ENCODE results near the gene TRAPPC14. TPM values are rescaled to one million over a fixed set of nuclear protein-coding genes. Genes with fewer than 3 reads are reported as not detected.

TRAPPC14 gene
- polyA plus RNA-seq, 1 experiment = 3.5 TPM

- DNase-seq (ENCODE audit: low read depth, low spot score) = no peak
- TF ChIP-seq, protein P1, sequence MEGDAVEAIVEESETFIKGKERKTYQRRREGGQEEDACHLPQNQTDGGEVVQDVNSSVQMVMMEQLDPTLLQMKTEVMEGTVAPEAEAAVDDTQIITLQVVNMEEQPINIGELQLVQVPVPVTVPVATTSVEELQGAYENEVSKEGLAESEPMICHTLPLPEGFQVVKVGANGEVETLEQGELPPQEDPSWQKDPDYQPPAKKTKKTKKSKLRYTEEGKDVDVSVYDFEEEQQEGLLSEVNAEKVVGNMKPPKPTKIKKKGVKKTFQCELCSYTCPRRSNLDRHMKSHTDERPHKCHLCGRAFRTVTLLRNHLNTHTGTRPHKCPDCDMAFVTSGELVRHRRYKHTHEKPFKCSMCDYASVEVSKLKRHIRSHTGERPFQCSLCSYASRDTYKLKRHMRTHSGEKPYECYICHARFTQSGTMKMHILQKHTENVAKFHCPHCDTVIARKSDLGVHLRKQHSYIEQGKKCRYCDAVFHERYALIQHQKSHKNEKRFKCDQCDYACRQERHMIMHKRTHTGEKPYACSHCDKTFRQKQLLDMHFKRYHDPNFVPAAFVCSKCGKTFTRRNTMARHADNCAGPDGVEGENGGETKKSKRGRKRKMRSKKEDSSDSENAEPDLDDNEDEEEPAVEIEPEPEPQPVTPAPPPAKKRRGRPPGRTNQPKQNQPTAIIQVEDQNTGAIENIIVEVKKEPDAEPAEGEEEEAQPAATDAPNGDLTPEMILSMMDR (IDR thresholded peaks at IDR 0.05; ENCODE audit: low read depth, low read length) = no peak
- POLR2A ChIA-PET = no interaction called here
- no peak overlapping the region for H3K4me3 ChIP-seq (ENCODE audit: low read depth, low read length)
- no peak overlapping the region for H3K27ac ChIP-seq (ENCODE audit: low read depth, low read length)
- no peaks in the 10 kb centered on the region for H3K9me3 ChIP-seq (ENCODE audit: control insufficient read depth, insufficient read depth, low read length)
- H3K27me3 ChIP-seq (ENCODE audit: control insufficient read depth, insufficient read depth, low read length) = no peaks in the 10 kb centered on the region
- CTCF ChIA-PET = interaction anchor here (0.6 to 1.7 kb wide), 3 partner anchors 10 to 283 kb away, joined by 3 to 10 read pairs (median 4); no protein-coding TSS in a partner anchor
These were observed 34.0 kb downstream of the TRAPPC14 start for GRCh38 chr7:100124301-100125230.

DNA sequence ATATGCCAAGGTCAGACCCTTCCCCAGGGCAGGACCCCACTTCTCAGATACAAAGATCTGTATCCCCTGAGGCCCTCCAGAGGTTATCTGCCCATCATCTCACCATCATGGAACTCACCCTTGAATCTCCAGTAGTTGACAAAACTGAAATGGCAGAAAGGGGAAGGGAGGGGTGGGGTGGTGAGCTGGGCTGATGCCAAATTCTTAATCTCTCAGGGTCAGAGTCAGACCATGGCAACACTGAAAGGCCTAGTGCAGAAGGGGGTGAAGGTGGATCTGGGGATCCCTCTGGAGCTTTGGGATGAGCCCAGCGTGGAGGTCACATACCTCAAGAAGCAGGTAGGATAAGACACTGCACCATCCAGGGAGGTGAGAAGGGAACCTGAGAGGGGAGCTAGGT is 36.0 kb downstream of the TRAPPC14 start:
- no peaks in the 10 kb centered on the region for H3K9me3 ChIP-seq (ENCODE audit: control insufficient read depth, insufficient read depth, low read length)
- ChIA-PET CTCF (interaction anchor here (1.2 kb wide), 1 partner anchor 9 kb away, joined by 4 read pairs; no protein-coding TSS in a partner anchor), POLR2A (interaction anchor here (0.5 kb wide), 1 partner anchor 12 kb away, joined by 3 read pairs; no protein-coding TSS in a partner anchor)
- TF ChIP-seq, protein P1 (IDR thresholded peaks at IDR 0.05; ENCODE audit: low read depth, low read length) = no peak
- H3K4me3 ChIP-seq (ENCODE audit: low read depth, low read length) = no peak overlapping the region
- no peak overlapping the region for H3K27ac ChIP-seq (ENCODE audit: low read depth, low read length)
- DNase-seq (ENCODE audit: low read depth, low spot score) = no peak
- H3K27me3 ChIP-seq (ENCODE audit: control insufficient read depth, insufficient read depth, low read length) = no peaks in the 10 kb centered on the region

DNA sequence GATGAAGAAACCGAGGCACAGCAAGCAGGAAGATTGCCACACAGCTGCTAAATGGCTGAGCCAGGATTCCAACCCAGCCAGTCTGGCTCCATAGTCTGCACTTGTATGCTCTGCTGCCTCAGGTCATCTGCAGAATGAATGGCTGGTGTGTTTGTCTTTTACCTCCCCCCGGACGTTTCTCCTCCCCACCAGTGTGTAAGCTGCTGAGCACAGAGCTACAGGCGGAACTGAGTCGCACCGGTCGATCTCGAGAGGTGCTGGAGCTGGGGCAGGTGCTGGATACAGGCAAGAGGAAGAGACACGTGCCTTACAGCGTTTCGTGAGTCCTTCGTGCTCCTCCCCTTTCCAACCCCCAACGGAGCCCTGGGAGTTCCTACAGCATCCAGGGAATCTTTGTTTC is 36.5 kb downstream of the TRAPPC14 start:
- Histone ChIP-seq H3K4me3 (ENCODE audit: low read depth, low read length) (no peak overlapping the region), H3K9me3 (ENCODE audit: control insufficient read depth, insufficient read depth, low read length) (no peaks in the 10 kb centered on the region), H3K27me3 (ENCODE audit: control insufficient read depth, insufficient read depth, low read length) (no peaks in the 10 kb centered on the region), H3K27ac (ENCODE audit: low read depth, low read length) (no peak overlapping the region)
- ChIA-PET CTCF (interaction anchor here (1.2 to 2.2 kb wide), 2 partner anchors 8 to 9 kb away, joined by 4 to 11 read pairs; no protein-coding TSS in a partner anchor), POLR2A (no interaction called here)
- TF ChIP-seq, protein P1 (IDR thresholded peaks at IDR 0.05; ENCODE audit: low read depth, low read length) = no peak
- DNase-seq (ENCODE audit: low read depth, low spot score) = no peak

GRCh38 chr7:100120733-100121036 is 37.8 kb downstream of the TRAPPC14 start:
- no peak overlapping the region for H3K27ac ChIP-seq (ENCODE audit: low read depth, low read length)
- ChIA-PET POLR2A (no interaction called here), CTCF (interaction anchor here (0.5 to 2.2 kb wide), 3 partner anchors 10 to 66 kb away, joined by 4 to 11 read pairs (median 9); no protein-coding TSS in a partner anchor)

More at GRCh38 chr7:100120733-100121036, 37.8 kb downstream of the TRAPPC14 start:
- DNase-seq (ENCODE audit: low read depth, low spot score) = no peak
- no peaks in the 10 kb centered on the region for H3K9me3 ChIP-seq (ENCODE audit: control insufficient read depth, insufficient read depth, low read length)
- TF ChIP-seq, protein P1 (IDR thresholded peaks at IDR 0.05; ENCODE audit: low read depth, low read length) = no peak
- peak overlapping the region; percentile 98 for H3K4me3 ChIP-seq (ENCODE audit: low read depth, low read length)
- no peaks in the 10 kb centered on the region for H3K27me3 ChIP-seq (ENCODE audit: control insufficient read depth, insufficient read depth, low read length)

All from AG04450 (cell line).